NT2/D1 (cell line): ENCODE results near the gene AGBL1.

Experiments
- DNase-seq: peaks from one replicate; pipeline ENCODE4 v3.0.0-alpha.2; 2011; ENCODE audit warnings: low read depth, low spot score
- H3K27me3 ChIP-seq: 2 replicates; pipeline ENCODE4 v1.6.0; 2011; ENCODE audit warnings: mild to moderate bottlenecking; ENCODE audit not compliant: insufficient read length, insufficient read depth
- H3K36me3 ChIP-seq: 2 replicates; pipeline ENCODE4 v1.6.1; 2011; ENCODE audit warnings: mild to moderate bottlenecking, low read length, mixed read lengths; ENCODE audit not compliant: insufficient read depth, insufficient read length
- H3K4me1 ChIP-seq: 2 replicates; pipeline ENCODE4 v1.5.1; 2011; ENCODE audit not compliant: insufficient read depth, insufficient read length
- H3K4me3 ChIP-seq: 2 replicates; pipeline ENCODE4 v1.5.1; 2011; ENCODE audit warnings: low read depth; ENCODE audit not compliant: insufficient read length
- H3K9ac ChIP-seq: 2 replicates; pipeline ENCODE4 v1.6.0; 2011; ENCODE audit warnings: low read depth; ENCODE audit not compliant: insufficient read length
- H3K9me3 ChIP-seq: 2 replicates; pipeline ENCODE4 v1.5.1; 2011; ENCODE audit warnings: mild to moderate bottlenecking, low read length; ENCODE audit not compliant: insufficient read depth
- SUZ12 ChIP-seq: IDR thresholded peaks from 2 replicates; pipeline ENCODE4 v1.6.1; 2011; ENCODE audit not compliant: insufficient read length, insufficient read depth; ENCODE audit errors: extremely low read depth
- YY1 ChIP-seq: IDR thresholded peaks from 2 replicates; pipeline ENCODE4 v1.6.1; 2011; ENCODE audit not compliant: insufficient read length, insufficient read depth
- ZNF274 ChIP-seq: IDR thresholded peaks from 2 replicates; pipeline ENCODE4 v1.6.1; 2011; ENCODE audit warnings: mild to moderate bottlenecking, low read depth, low read length

The AGBL1 gene

GRCh38 chr15:86706813-86707212, 627.1 kb downstream of the AGBL1 start:
- H3K4me3 ChIP-seq = no peak overlapping the region
- no peak overlapping the region for H3K9ac ChIP-seq
- no peaks in the 10 kb centered on the region for H3K36me3 ChIP-seq
- H3K9me3 ChIP-seq = no peaks in the 10 kb centered on the region
- no peaks in the 10 kb centered on the region for H3K4me1 ChIP-seq
- DNase-seq = no peak
- H3K27me3 ChIP-seq = no peaks in the 10 kb centered on the region
- TF ChIP-seq YY1 (no peak), SUZ12 (no peak), ZNF274 (no peak)

DNA sequence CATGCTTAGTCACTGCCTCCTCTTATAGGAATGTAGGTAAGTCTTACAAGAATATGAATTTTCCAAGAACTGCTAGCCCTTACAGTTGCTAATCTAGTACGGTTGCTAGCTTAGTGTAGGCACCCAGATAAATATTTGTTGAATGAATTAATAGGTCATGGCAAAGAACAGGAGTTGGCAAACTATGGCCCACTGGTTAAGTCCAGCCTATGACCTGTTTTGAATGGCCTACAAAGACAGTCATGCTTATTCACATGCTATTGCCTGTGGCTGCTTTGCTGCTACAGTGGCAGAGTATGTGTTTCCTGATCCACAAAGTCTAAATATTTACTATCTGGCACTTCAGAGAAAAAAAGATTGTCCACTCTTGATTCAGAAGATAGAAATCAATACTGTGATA, 631.8 kb downstream of the AGBL1 start:
- no peak for DNase-seq
- Histone ChIP-seq H3K9ac (no peak overlapping the region), H3K4me1 (no peaks in the 10 kb centered on the region), H3K9me3 (no peaks in the 10 kb centered on the region), H3K27me3 (no peaks in the 10 kb centered on the region), H3K36me3 (no peaks in the 10 kb centered on the region), H3K4me3 (no peak overlapping the region)
- TF ChIP-seq YY1 (no peak), ZNF274 (no peak), SUZ12 (no peak)

- TF ChIP-seq ZNF274 (no peak), YY1 (no peak), SUZ12 (no peak)
These were observed 634.6 kb downstream of the AGBL1 start for GRCh38 chr15:86714241-86714640.

GRCh38 chr15:86725628-86726027, 646.0 kb downstream of the AGBL1 start:
- Histone ChIP-seq H3K9ac (no peak overlapping the region), H3K9me3 (no peaks in the 10 kb centered on the region), H3K36me3 (no peaks in the 10 kb centered on the region), H3K4me1 (no peaks in the 10 kb centered on the region), H3K4me3 (no peak overlapping the region), H3K27me3 (no peaks in the 10 kb centered on the region)
- DNase-seq = no peak
- TF ChIP-seq ZNF274 = no peak
- TF ChIP-seq SUZ12 = no peak
- no peak for TF ChIP-seq YY1

More at GRCh38 chr15:86714241-86714640, 634.6 kb downstream of the AGBL1 start:
- DNase-seq = no peak
- Histone ChIP-seq H3K36me3 (no peaks in the 10 kb centered on the region), H3K9ac (no peak overlapping the region), H3K27me3 (no peaks in the 10 kb centered on the region), H3K4me1 (no peaks in the 10 kb centered on the region), H3K4me3 (no peak overlapping the region), H3K9me3 (no peaks in the 10 kb centered on the region)

DNA sequence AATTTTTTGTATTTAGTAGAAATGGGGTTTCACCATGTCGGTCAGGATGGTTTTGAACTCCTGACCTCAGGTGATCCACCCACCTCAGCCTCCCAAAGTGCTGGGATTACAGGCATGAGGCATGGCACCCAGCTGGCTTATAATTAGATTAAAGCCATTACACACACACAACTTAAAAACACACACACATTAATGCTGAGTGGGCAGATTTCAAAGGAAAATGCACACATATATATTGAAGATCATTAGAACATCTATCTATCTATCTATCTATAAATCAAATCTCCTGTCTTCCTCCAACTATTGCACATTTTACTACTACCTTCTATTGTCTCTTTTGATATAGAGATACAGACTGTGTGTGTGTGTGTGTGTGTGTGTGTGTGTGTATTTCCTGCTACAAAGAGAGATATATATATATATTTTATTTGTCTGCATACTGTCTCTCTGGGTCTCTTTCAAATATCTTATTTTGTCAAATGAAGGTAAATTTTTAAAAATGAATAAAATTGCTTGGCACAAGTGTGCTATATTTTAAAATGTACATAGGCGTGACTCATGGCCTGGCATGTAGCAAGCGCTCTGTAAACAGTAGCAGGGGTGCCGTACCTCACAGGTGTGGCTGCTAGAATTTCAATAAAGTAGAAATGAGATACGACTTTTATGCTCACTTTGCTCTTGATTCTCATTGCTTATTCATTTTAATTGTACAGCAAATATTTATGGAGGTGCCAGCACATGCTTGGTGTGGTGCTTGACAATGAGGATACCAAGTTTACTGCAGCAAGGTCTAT, 655.8 kb downstream of the AGBL1 start:
- Histone ChIP-seq H3K9me3 (no peaks in the 10 kb centered on the region; the same call in 1 of the 2 replicates), H3K9ac (no peak overlapping the region), H3K36me3 (no peaks in the 10 kb centered on the region), H3K4me1 (no peaks in the 10 kb centered on the region), H3K4me3 (no peak overlapping the region), H3K27me3 (no peaks in the 10 kb centered on the region)
- DNase-seq = no peak
- TF ChIP-seq YY1 (no peak), SUZ12 (no peak), ZNF274 (no peak)

GRCh38 chr15:86741917-86742316, 662.2 kb downstream of the AGBL1 start:
- TF ChIP-seq ZNF274 (no peak), YY1 (no peak), SUZ12 (no peak)
- H3K27me3 ChIP-seq = no peaks in the 10 kb centered on the region
- H3K9ac ChIP-seq = no peak overlapping the region
- no peaks in the 10 kb centered on the region for H3K4me1 ChIP-seq
- H3K36me3 ChIP-seq = no peaks in the 10 kb centered on the region
- no peaks in the 10 kb centered on the region; the same call in 1 of the 2 replicates for H3K9me3 ChIP-seq
- no peak for DNase-seq
- no peak overlapping the region for H3K4me3 ChIP-seq

DNA sequence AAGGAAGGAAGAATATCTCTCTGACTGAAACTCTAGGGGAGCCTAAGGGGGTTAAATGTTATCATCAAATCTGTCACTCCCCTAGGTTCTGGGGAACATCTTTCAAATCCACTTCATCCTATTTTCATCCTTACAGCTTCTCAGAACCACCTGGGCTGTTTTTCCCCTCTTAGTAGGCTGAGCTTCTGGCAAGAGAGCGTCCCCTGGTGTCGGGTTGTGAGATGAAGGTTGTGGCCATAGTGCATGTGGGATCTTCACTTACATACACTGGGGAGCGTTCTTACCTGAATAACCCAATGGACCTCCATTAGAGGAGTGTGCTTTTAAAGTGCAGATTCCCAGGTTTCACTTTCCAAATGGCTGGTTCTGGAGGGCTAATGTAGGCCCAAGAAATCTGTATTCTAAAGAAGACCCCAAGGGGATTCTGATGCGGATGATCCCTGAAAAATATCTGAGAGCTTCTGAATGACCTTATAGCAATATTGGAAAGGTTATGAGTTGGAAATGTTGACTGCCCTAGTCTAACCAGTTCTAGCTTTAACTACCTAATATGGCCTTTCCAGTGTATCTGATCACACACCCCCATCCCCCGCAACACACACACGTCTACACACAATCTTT, 663.7 kb downstream of the AGBL1 start:
- DNase-seq = peak; percentile 65
- no peaks in the 10 kb centered on the region; the same call in 1 of the 2 replicates for H3K9me3 ChIP-seq
- H3K27me3 ChIP-seq = no peaks in the 10 kb centered on the region
- no peak overlapping the region for H3K9ac ChIP-seq
- no peaks in the 10 kb centered on the region for H3K36me3 ChIP-seq
- no peaks in the 10 kb centered on the region for H3K4me1 ChIP-seq
- H3K4me3 ChIP-seq = no peak overlapping the region
- no peak for TF ChIP-seq YY1
- TF ChIP-seq ZNF274 = no peak
- TF ChIP-seq SUZ12 = no peak
